ENCODE measurements around the gene TNRC6C.
A peak's percentile ranks its signal among the peaks of the same experiment; 100 is the strongest.
"Not testable (repeated sequence)": the region's sequence is repeated elsewhere in the genome, so short reads cannot be mapped to it uniquely, and the experiment has no call there.

Gene TNRC6C

GRCh38 chr17:77961741-77962140 lies 3.2 kb downstream of the TNRC6C start:
- no peak for DNase-seq (ENCODE audit: low read depth in 2 of 2)

GRCh38 chr17:77962348-77962747 lies 3.8 kb downstream of the TNRC6C start:
- DNase-seq (ENCODE audit: low read depth in 2 of 2): no peak

- DNase-seq (ENCODE audit: low read depth in 2 of 2): no peak
Observed at GRCh38 chr17:77963441-77963840, 4.9 kb downstream of the TNRC6C start.

GRCh38 chr17:77965352-77965751 lies 6.8 kb downstream of the TNRC6C start:
- no peak for DNase-seq (ENCODE audit: low read depth in 2 of 2)

- no peak for DNase-seq (ENCODE audit: low read depth in 2 of 2)
Observed at GRCh38 chr17:77966476-77966875, 8.0 kb downstream of the TNRC6C start.

GRCh38 chr17:77968788-77969187 lies 10.3 kb downstream of the TNRC6C start:
- no peak for DNase-seq (ENCODE audit: low read depth in 2 of 2)

- DNase-seq (ENCODE audit: low read depth in 2 of 2): not testable (repeated sequence)
Observed at GRCh38 chr17:77972271-77972670, 13.8 kb downstream of the TNRC6C start.

GRCh38 chr17:77973953-77974352 lies 15.4 kb downstream of the TNRC6C start:
- no peak for DNase-seq (ENCODE audit: low read depth in 2 of 2)

- no peak for DNase-seq (ENCODE audit: low read depth in 2 of 2)
Observed at GRCh38 chr17:77974396-77974795, 15.9 kb downstream of the TNRC6C start.

GRCh38 chr17:77982430-77982829 lies 23.9 kb downstream of the TNRC6C start:
- DNase-seq (ENCODE audit: low read depth in 2 of 2): not testable (repeated sequence)

- no peak for DNase-seq (ENCODE audit: low read depth in 2 of 2)
Observed at GRCh38 chr17:77990301-77990700, 31.8 kb downstream of the TNRC6C start.

GRCh38 chr17:77993735-77994134 lies 35.2 kb downstream of the TNRC6C start:
- not testable (repeated sequence) for DNase-seq (ENCODE audit: low read depth in 2 of 2)

- DNase-seq (ENCODE audit: low read depth in 2 of 2): peak in 1 of 2 donors; percentile 10
Observed at GRCh38 chr17:77995146-77995852, 36.8 kb downstream of the TNRC6C start.

GRCh38 chr17:77996256-77996655 lies 37.8 kb downstream of the TNRC6C start:
- DNase-seq (ENCODE audit: low read depth in 2 of 2): no peak

GRCh38 chr17:77999413-78000173 lies 41.1 kb downstream of the TNRC6C start:
- DNase-seq (ENCODE audit: low read depth in 2 of 2): no peak

- no peak for DNase-seq (ENCODE audit: low read depth in 2 of 2)
Observed at GRCh38 chr17:78000341-78000740, 41.8 kb downstream of the TNRC6C start.

GRCh38 chr17:78001182-78001581 lies 42.7 kb downstream of the TNRC6C start:
- no peak for DNase-seq (ENCODE audit: low read depth in 2 of 2)

- no peak for DNase-seq (ENCODE audit: low read depth in 2 of 2)
Observed at GRCh38 chr17:78001612-78002011, 43.1 kb downstream of the TNRC6C start.

- DNase-seq (ENCODE audit: low read depth in 2 of 2): no peak
Observed at GRCh38 chr17:78002166-78002565, 43.7 kb downstream of the TNRC6C start.

- no peak for DNase-seq (ENCODE audit: low read depth in 2 of 2)
Observed at GRCh38 chr17:78005452-78006171, 47.1 kb downstream of the TNRC6C start.

- no peak for DNase-seq (ENCODE audit: low read depth in 2 of 2)
Observed at GRCh38 chr17:78006338-78006737, 47.8 kb downstream of the TNRC6C start.

GRCh38 chr17:78007647-78008046 lies 49.1 kb downstream of the TNRC6C start:
- no peak for DNase-seq (ENCODE audit: low read depth in 2 of 2)

- no peak for DNase-seq (ENCODE audit: low read depth in 2 of 2)
Observed at GRCh38 chr17:78010759-78011158, 52.3 kb downstream of the TNRC6C start.
